Measurements from ENCODE around the gene CRYGS.

DNA sequence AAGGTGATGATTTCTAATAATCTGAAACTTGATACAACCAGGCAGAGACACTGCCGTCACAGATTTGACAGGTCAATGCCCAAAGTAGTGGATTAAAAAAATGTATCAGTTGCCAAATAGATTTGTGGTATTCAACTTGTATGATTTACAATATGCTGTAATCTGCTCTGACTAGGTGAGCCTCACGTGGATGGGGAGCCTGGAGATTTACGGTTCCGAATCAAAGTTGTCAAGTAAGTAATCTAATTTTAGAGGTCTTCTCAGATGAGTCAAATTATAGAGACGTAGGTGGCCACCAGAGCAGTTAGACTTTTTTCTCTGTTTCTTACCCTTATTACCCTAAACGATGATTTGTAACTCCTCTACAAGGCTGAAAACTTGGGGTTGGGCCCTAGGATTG, 38.4 kb upstream of the CRYGS start:
- TF ChIP-seq ZNF274 (IDR thresholded peaks at IDR 0.05; ENCODE audit: low read depth, low read length) (no peak), YY1 (IDR thresholded peaks at IDR 0.05; ENCODE audit: insufficient read depth, insufficient read length) (no peak)

Data from NT2/D1 (cell line).